HFFc6 (cell line): Measurements from ENCODE around the gene CPT1A. TPM values are rescaled to one million over a fixed set of nuclear protein-coding genes. Genes with fewer than 3 reads are reported as not detected.

ENCODE experiments used
- DNase-seq: peaks from one replicate; pipeline ENCODE4 v3.0.0-alpha.2; 2018
- H3K27ac Mint-ChIP-seq: 2 replicates; pipeline ENCODE4 v1.8.0; 2020; ENCODE audit warnings: mild to moderate bottlenecking, mixed read lengths
- H3K27me3 Mint-ChIP-seq: 2 replicates; pipeline ENCODE4 v1.8.0; 2021; ENCODE audit warnings: mild to moderate bottlenecking, moderate library complexity, mixed read lengths; ENCODE audit not compliant: insufficient read depth
- H3K36me3 Mint-ChIP-seq: 2 replicates; pipeline ENCODE4 v1.8.0; 2021; ENCODE audit warnings: low read depth, mixed read lengths
- H3K4me1 Mint-ChIP-seq: 2 replicates; pipeline ENCODE4 v1.8.0; 2020; ENCODE audit warnings: low read depth, mixed read lengths
- H3K4me3 Mint-ChIP-seq: 2 replicates; pipeline ENCODE4 v1.8.0; 2020; ENCODE audit warnings: mild to moderate bottlenecking, moderate library complexity, mixed read lengths
- H3K9me3 Mint-ChIP-seq: 2 replicates; pipeline ENCODE4 v1.8.0; 2020; ENCODE audit warnings: mild to moderate bottlenecking, mixed read lengths
- CTCF ChIP-seq: fragments of 200-600 bp; sonication (generic); IDR thresholded peaks from 2 replicates; pipeline ENCODE4 v1.5.0; 2021; ENCODE audit warnings: antibody characterized with exemption, mild to moderate bottlenecking
- total RNA-seq, 6 experiments: library from RNA; stranded (reverse); fragmentation: NEBNext Ultra II Directional; extraction: Animal tissue kit (Norgen Biotek cat#: 25700); gene quantifications; 2 replicates in 1 of 6; 3 replicates in 5 of 6; pipeline ENCODE4 v1.2.3, GENCODE V29; 2021

Gene CPT1A
- total RNA-seq, 6 experiments from 2014 or later, result 35.5 to 63.7 (median 55.8) TPM

- Mint-ChIP-seq H3K27me3 (no peaks in the 10 kb centered on the region; the same call in 1 of the 2 replicates), H3K9me3 (no peaks in the 10 kb centered on the region), H3K27ac (no peak overlapping the region), H3K4me1 (peaks cover 10% of the 10 kb centered on the region), H3K36me3 (peaks cover 7% of the 10 kb centered on the region; the same call in 1 of the 2 replicates), H3K4me3 (no peak overlapping the region)
- no peak for DNase-seq
- TF ChIP-seq CTCF, result no peak
Observed at GRCh38 chr11:68828155-68828931, 13.4 kb downstream of the CPT1A start.

GRCh38 chr11:68827733-68828132 lies 14.0 kb downstream of the CPT1A start:
- 0 out of 2 replicates have a peak, but pooled peaks have one; percentile 12 for TF ChIP-seq CTCF
- Mint-ChIP-seq H3K9me3 (no peaks in the 10 kb centered on the region), H3K4me1 (peaks cover 6% of the 10 kb centered on the region), H3K36me3 (peaks cover 7% of the 10 kb centered on the region; the same call in 1 of the 2 replicates), H3K4me3 (no peak overlapping the region), H3K27ac (no peak overlapping the region), H3K27me3 (no peaks in the 10 kb centered on the region; the same call in 1 of the 2 replicates)
- no peak for DNase-seq

GRCh38 chr11:68826726-68827125 lies 15.0 kb downstream of the CPT1A start:
- peaks cover 7% of the 10 kb centered on the region; the same call in 1 of the 2 replicates for H3K36me3 Mint-ChIP-seq
- H3K9me3 Mint-ChIP-seq, result no peaks in the 10 kb centered on the region
- no peak for TF ChIP-seq CTCF
- H3K27ac Mint-ChIP-seq, result no peak overlapping the region
- no peaks in the 10 kb centered on the region; the same call in none of the 2 replicates for H3K27me3 Mint-ChIP-seq
- DNase-seq, result no peak
- no peak overlapping the region for H3K4me3 Mint-ChIP-seq
- no peaks in the 10 kb centered on the region for H3K4me1 Mint-ChIP-seq

- Mint-ChIP-seq H3K27ac (no peak overlapping the region), H3K4me1 (no peaks in the 10 kb centered on the region), H3K9me3 (no peaks in the 10 kb centered on the region), H3K36me3 (peaks cover 7% of the 10 kb centered on the region; the same call in 1 of the 2 replicates), H3K27me3 (no peaks in the 10 kb centered on the region; the same call in none of the 2 replicates), H3K4me3 (no peak overlapping the region)
- no peak for TF ChIP-seq CTCF
- no peak for DNase-seq
Observed at GRCh38 chr11:68825571-68825970, 16.1 kb downstream of the CPT1A start.

GRCh38 chr11:68822546-68822945 lies 19.2 kb downstream of the CPT1A start:
- no peaks in the 10 kb centered on the region for H3K9me3 Mint-ChIP-seq
- no peak overlapping the region for H3K27ac Mint-ChIP-seq
- H3K4me3 Mint-ChIP-seq, result no peak overlapping the region
- H3K27me3 Mint-ChIP-seq, result no peaks in the 10 kb centered on the region; the same call in 1 of the 2 replicates
- H3K36me3 Mint-ChIP-seq, result no peaks in the 10 kb centered on the region
- no peak for DNase-seq
- H3K4me1 Mint-ChIP-seq, result no peaks in the 10 kb centered on the region; the same call in 1 of the 2 replicates
- TF ChIP-seq CTCF, result no peak
